HEK293T (cell line): ENCODE data around the gene TTC13.

Experiments used
- BHLHE40 ChIP-seq: fragments of 450-650 bp; IDR thresholded peaks from 2 replicates; pipeline ENCODE4 v1.6.1; 2016; ENCODE audit warnings: mild to moderate bottlenecking, moderate library complexity, borderline replicate concordance
- ELF4 ChIP-seq: fragments of 450-650 bp; IDR thresholded peaks from 2 replicates; pipeline ENCODE4 v1.6.1; 2017; ENCODE audit warnings: antibody characterized with exemption
- FOXA1 ChIP-seq: fragments of 450-650 bp; IDR thresholded peaks from 2 replicates; pipeline ENCODE4 v1.6.1; 2016; ENCODE audit warnings: mild to moderate bottlenecking
- FOXK2 ChIP-seq: fragments of 450-650 bp; IDR thresholded peaks from 2 replicates; pipeline ENCODE4 v1.6.1; 2016; ENCODE audit warnings: mild to moderate bottlenecking
- NFRKB ChIP-seq: fragments of 450-650 bp; IDR thresholded peaks from 2 replicates; pipeline ENCODE4 v1.6.1; 2016; ENCODE audit warnings: mild to moderate bottlenecking, moderate library complexity
- ZNF384 ChIP-seq: fragments of 450-650 bp; IDR thresholded peaks from 2 replicates; pipeline ENCODE4 v1.6.1; 2016

DNA sequence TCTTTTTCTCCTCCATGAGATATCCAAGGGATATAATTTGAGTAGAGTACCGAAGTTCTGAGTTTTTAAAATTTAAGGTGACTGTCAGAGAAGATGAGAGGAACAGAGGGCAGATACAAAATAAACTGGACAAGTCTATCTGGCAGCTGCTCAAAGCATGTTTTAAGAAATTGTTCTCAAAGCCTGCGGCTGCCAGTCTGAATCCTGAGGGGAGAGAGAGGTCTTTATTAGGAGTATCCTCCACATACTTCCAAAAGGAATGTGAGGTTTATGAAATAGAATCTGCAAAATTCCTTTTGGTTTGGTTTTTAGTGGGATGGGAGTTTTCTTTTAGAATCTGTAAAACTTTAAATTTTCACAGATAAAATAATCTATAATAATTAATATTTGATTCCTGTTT, 41.3 kb downstream of the TTC13 start:
- TF ChIP-seq ZNF384 (no peak), BHLHE40 (no peak), FOXA1 (no peak), FOXK2 (no peak), NFRKB (no peak), ELF4 (no peak)
